Lower lobe of right lung (tissue), 2 donors: ENCODE results near the gene SBF2. TPM values are rescaled to one million over a fixed set of nuclear protein-coding genes. Genes with fewer than 3 reads are reported as not detected.

Experiments used
- ATAC-seq, 2 donors: fragments of 200-7000 bp; cut with Tn5 transposase; one replicate each; pipeline ENCODE4 v1.9.1; 2020 to 2022; ENCODE audit warnings: mild to moderate bottlenecking in 2 of 2, moderate library complexity in 2 of 2
- DNase-seq: peaks from one replicate; pipeline ENCODE4 v3.0.0-alpha.2; 2020
- H3K27ac ChIP-seq: fragments of 200-600 bp; one replicate; pipeline ENCODE4 v1.8.0; 2022
- H3K27me3 ChIP-seq: fragments of 200-600 bp; one replicate; pipeline ENCODE4 v1.8.0; 2022; ENCODE audit warnings: low read depth
- H3K36me3 ChIP-seq: fragments of 200-600 bp; one replicate; pipeline ENCODE4 v1.8.0; 2022; ENCODE audit warnings: mild to moderate bottlenecking
- H3K4me1 ChIP-seq: fragments of 200-600 bp; one replicate; pipeline ENCODE4 v1.8.0; 2022
- H3K4me3 ChIP-seq: fragments of 200-600 bp; one replicate; pipeline ENCODE4 v1.8.0; 2022; ENCODE audit warnings: mild to moderate bottlenecking
- H3K9me3 ChIP-seq: fragments of 200-600 bp; one replicate; pipeline ENCODE4 v1.8.0; 2022
- CTCF ChIP-seq: fragments of 200-600 bp; IDR thresholded peaks from one replicate; pipeline ENCODE4 v1.8.0; 2022; ENCODE audit warnings: antibody characterized with exemption, mild to moderate bottlenecking
- intact Hi-C: fragments of 100-400 bp; cut with DNase I; formaldehyde crosslinking; loops from one replicate; pipeline ENCODE4 v1.11.0; 2022
- total RNA-seq: library from RNA; stranded (reverse); fragmentation: NEBNext Ultra II Directional; extraction: Animal tissue kit (Norgen Biotek cat#: 25700); gene quantifications from one replicate; pipeline ENCODE4 v1.2.1, GENCODE V29; 2021
- donor health status: DM: no; HTN: yes; CAD: no; lungs with severe emphysema.

SBF2 gene
- total RNA-seq, 1 donor from 2014 or later = 41.3 TPM

GRCh38 chr11:10158461-10158860, 135.6 kb downstream of the SBF2 start:
- ATAC-seq = no peak
- intact Hi-C loops = no loop called here

GRCh38 chr11:10155793-10156490, 138.1 kb downstream of the SBF2 start:
- H3K27me3 ChIP-seq = no peaks in the 10 kb centered on the region
- TF ChIP-seq CTCF = no peak

More at GRCh38 chr11:10158461-10158860, 135.6 kb downstream of the SBF2 start:
- Histone ChIP-seq H3K27ac (no peak overlapping the region), H3K36me3 (no peaks in the 10 kb centered on the region), H3K4me1 (peaks cover 22% of the 10 kb centered on the region), H3K27me3 (no peaks in the 10 kb centered on the region), H3K9me3 (peaks cover 10% of the 10 kb centered on the region), H3K4me3 (no peak overlapping the region)
- no peak for TF ChIP-seq CTCF
- DNase-seq = no peak

GRCh38 chr11:10150800-10151199, 143.2 kb downstream of the SBF2 start:
- TF ChIP-seq CTCF = no peak
- no peak for ATAC-seq
- H3K9me3 ChIP-seq = no peaks in the 10 kb centered on the region
- DNase-seq = no peak
- no peaks in the 10 kb centered on the region for H3K36me3 ChIP-seq
- H3K4me3 ChIP-seq = no peak overlapping the region
- H3K27me3 ChIP-seq = no peaks in the 10 kb centered on the region
- no peaks in the 10 kb centered on the region for H3K4me1 ChIP-seq
- no peak overlapping the region for H3K27ac ChIP-seq
- intact Hi-C loops = no loop called here

More at GRCh38 chr11:10155793-10156490, 138.1 kb downstream of the SBF2 start:
- no peaks in the 10 kb centered on the region for H3K36me3 ChIP-seq
- H3K9me3 ChIP-seq = peaks cover 10% of the 10 kb centered on the region
- DNase-seq = no peak
- no peak overlapping the region for H3K27ac ChIP-seq
- no peak for ATAC-seq
- H3K4me1 ChIP-seq = no peaks in the 10 kb centered on the region
- intact Hi-C loops = no loop called here
- H3K4me3 ChIP-seq = no peak overlapping the region

- Histone ChIP-seq H3K4me1 (no peaks in the 10 kb centered on the region), H3K27me3 (no peaks in the 10 kb centered on the region), H3K36me3 (no peaks in the 10 kb centered on the region), H3K27ac (no peak overlapping the region), H3K4me3 (no peak overlapping the region), H3K9me3 (no peaks in the 10 kb centered on the region)
- no peak for TF ChIP-seq CTCF
- ATAC-seq (no peak), DNase-seq (no peak)
- intact Hi-C loops = no loop called here
Measured at GRCh38 chr11:10149553-10149952, 144.5 kb downstream of the SBF2 start.

- Histone ChIP-seq H3K27me3 (no peaks in the 10 kb centered on the region), H3K36me3 (no peaks in the 10 kb centered on the region), H3K9me3 (no peaks in the 10 kb centered on the region), H3K27ac (no peak overlapping the region), H3K4me3 (no peak overlapping the region), H3K4me1 (no peaks in the 10 kb centered on the region)
- intact Hi-C loops = no loop called here
- DNase-seq = no peak
- TF ChIP-seq CTCF = no peak
- ATAC-seq = no peak
Measured at GRCh38 chr11:10147195-10147594, 146.8 kb downstream of the SBF2 start.
